ENCODE results near the gene GBF1. TPM values are rescaled to one million over a fixed set of nuclear protein-coding genes. Genes with fewer than 3 reads are reported as not detected.

GBF1 gene
- total and polyA plus RNA-seq, 10 donors, result 5.8 to 42.1 (median 38.6) TPM

DNA sequence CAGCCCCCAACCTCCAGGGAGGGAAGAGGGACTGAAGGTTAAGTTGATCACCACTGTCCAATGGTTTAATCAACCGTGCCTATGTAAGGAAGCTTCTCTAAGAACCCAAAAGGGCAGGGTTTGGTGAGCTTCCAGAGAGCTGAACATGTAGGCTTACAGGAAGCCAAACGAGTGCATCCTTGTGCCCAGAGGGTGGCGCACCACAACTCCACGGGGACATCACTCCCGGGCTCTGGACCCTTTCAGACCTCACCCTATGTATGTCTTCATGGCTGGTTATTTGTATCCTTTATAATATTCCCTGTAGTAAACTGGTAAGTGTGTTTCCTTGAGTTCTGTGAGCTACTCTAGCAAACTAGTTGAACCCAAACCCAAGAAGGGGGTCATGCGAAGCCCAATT, 138.7 kb downstream of the GBF1 start:
- WGBS, 5 donors, result 52 to 65% (median 63%) methylated on average over 6 of the region's 6 CpGs
- peaks cover 3 to 48% (median 39%) of the 10 kb centered on the region in 6 donors for H3K36me3 ChIP-seq
- peaks cover 2 to 15% (median 7%) of the 10 kb centered on the region in 6 donors for H3K4me1 ChIP-seq
- TF ChIP-seq, protein P1, sequence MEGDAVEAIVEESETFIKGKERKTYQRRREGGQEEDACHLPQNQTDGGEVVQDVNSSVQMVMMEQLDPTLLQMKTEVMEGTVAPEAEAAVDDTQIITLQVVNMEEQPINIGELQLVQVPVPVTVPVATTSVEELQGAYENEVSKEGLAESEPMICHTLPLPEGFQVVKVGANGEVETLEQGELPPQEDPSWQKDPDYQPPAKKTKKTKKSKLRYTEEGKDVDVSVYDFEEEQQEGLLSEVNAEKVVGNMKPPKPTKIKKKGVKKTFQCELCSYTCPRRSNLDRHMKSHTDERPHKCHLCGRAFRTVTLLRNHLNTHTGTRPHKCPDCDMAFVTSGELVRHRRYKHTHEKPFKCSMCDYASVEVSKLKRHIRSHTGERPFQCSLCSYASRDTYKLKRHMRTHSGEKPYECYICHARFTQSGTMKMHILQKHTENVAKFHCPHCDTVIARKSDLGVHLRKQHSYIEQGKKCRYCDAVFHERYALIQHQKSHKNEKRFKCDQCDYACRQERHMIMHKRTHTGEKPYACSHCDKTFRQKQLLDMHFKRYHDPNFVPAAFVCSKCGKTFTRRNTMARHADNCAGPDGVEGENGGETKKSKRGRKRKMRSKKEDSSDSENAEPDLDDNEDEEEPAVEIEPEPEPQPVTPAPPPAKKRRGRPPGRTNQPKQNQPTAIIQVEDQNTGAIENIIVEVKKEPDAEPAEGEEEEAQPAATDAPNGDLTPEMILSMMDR (IDR thresholded peaks at IDR 0.05 in 8 of 11, conservative IDR thresholded peaks at IDR 0.05 in 3 of 11), result peak in 2 of 11 experiments; percentile 9 to 22
- TF ChIP-seq POLR2AphosphoS5 (IDR thresholded peaks at IDR 0.05) (no peak), POLR2A (IDR thresholded peaks at IDR 0.05) (no peak)
- no peaks in the 10 kb centered on the region for H3K27me3 ChIP-seq (replicated peaks in 1 of 7)
- intact Hi-C loops (cut with DNase I; ENCODE audit: low total_unique reads), result no loop called here
- no peak overlapping the region for H3K27ac ChIP-seq
- H3K9me3 ChIP-seq, result no peaks in the 10 kb centered on the region
- no peak overlapping the region for H3K4me3 ChIP-seq
- DNase-seq, result peak; percentile 10

DNA sequence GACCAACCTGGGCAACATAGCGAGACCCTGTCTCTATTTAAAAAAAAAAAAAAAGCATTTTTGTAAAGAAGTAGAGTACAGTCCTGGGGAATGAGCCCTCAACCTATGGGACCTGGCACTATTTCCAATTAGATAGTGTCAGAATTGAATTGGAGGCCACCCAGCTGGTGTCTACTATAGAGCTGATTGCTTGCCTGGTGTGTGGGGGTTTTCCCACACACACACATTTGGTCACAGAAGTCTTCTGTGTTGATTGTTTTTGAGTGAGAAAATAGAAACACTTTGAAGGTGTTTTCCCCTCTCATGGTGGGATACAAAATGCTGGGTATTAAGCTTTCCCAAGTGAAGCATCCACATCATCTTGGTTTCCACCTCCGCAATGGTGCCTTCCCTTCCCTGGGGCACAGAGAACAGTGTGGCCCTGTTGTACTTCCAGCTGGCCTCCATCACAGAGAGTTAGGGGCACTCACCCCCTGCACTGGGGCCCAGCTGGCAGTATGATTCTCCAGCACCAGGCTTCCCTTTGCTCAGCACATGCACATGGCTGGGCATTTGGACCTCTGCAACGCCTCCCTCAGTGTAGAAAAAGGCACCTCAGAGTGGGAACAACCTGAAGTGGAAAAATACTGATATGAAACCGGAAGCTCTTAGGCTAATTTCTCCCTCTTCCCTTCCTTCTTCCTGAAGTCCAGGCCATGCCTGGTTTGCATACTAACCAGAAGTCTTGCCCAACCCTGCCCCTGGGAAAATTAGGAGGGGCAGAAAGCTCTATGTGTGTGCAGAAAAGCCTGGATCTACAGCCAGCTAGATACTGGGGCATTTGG, 139.5 kb downstream of the GBF1 start:
- no peak for TF ChIP-seq POLR2A (IDR thresholded peaks at IDR 0.05)
- Histone ChIP-seq H3K27me3 (replicated peaks in 1 of 7) (no peaks in the 10 kb centered on the region), H3K36me3 (peaks cover 3 to 40% (median 32%) of the 10 kb centered on the region in 6 donors), H3K4me1 (peaks cover 2 to 15% (median 7%) of the 10 kb centered on the region in 6 donors), H3K27ac (peak overlapping the region in 2 of 8 donors; percentile 16 to 48), H3K4me3 (no peak overlapping the region), H3K9me3 (no peaks in the 10 kb centered on the region)
- intact Hi-C loops (cut with DNase I; ENCODE audit: low total_unique reads), result no loop called here
- WGBS, 5 donors, result 62 to 76% (median 68%) methylated on average over 4 of the region's 4 CpGs
- peak; percentile 28 for DNase-seq

DNA sequence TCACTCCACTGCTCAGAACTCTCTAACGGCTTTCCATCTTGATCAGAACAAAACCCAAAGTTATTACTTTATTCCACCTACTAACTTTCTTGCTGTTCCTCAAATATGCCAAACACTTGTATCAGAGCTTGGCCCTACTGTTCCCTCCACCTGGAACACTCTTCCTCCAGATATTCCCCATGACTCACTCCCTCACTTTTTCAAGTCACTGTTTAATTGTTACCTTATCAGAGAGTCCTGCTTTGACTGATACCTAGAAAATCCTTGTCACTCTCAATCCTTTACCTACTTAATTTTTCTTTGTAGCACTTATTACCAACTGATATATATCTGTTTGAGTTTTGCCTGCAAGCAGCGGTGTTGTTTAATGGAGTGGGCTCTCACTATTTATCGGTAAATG, 144.6 kb downstream of the GBF1 start:
- no peak for DNase-seq
- Histone ChIP-seq H3K9me3 (no peaks in the 10 kb centered on the region), H3K36me3 (no peaks in the 10 kb centered on the region), H3K27ac (no peak overlapping the region), H3K4me3 (no peak overlapping the region), H3K27me3 (replicated peaks in 1 of 7) (no peaks in the 10 kb centered on the region), H3K4me1 (peaks cover 7 to 32% (median 14%) of the 10 kb centered on the region in 6 donors)
- TF ChIP-seq, protein P1 (IDR thresholded peaks at IDR 0.05 in 8 of 11, conservative IDR thresholded peaks at IDR 0.05 in 3 of 11), result no peak
- TF ChIP-seq POLR2AphosphoS5 (IDR thresholded peaks at IDR 0.05) (no peak), POLR2A (IDR thresholded peaks at IDR 0.05) (no peak)
- 89 to 99% (median 94%) methylated on average over 3 of the region's 3 CpGs for WGBS, 5 donors
- intact Hi-C loops (cut with DNase I; ENCODE audit: low total_unique reads), result loop anchor here (10.0 kb wide), 2 partner anchors 85 to 195 kb away; no protein-coding TSS in a partner anchor

DNA sequence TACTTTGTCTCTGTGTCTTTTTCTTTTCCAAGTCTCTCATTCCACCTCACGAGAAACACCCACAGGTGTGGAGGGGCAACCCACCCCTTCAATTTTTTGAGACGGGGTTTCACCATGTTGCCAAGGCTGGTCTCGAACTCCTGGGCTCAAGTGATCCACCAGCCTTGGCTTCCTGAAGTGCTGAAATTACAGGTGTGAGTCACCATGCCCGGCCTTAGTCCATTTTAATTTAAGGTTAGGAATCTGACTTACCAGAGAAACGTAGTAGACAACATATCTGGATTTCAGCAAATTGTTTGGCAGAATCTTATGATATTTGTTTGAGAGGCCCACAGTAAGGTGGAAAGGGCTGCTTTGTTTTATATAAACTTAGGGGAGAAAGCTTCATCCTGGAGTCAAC, 147.0 kb downstream of the GBF1 start:
- H3K27me3 ChIP-seq (replicated peaks in 1 of 7), result no peaks in the 10 kb centered on the region
- H3K9me3 ChIP-seq, result no peaks in the 10 kb centered on the region
- peaks cover 0 to 11% (median 9%) of the 10 kb centered on the region in 6 donors for H3K36me3 ChIP-seq
- TF ChIP-seq, protein P1 (IDR thresholded peaks at IDR 0.05 in 8 of 11, conservative IDR thresholded peaks at IDR 0.05 in 3 of 11), result no peak
- TF ChIP-seq POLR2A (IDR thresholded peaks at IDR 0.05) (no peak), POLR2AphosphoS5 (IDR thresholded peaks at IDR 0.05) (no peak)
- H3K27ac ChIP-seq, result no peak overlapping the region
- 88 to 97% (median 94%) methylated on average over 5 of the region's 5 CpGs for WGBS, 5 donors
- no peak overlapping the region for H3K4me3 ChIP-seq
- intact Hi-C loops (cut with DNase I; ENCODE audit: low total_unique reads), result loop anchor here (10.0 kb wide), 2 partner anchors 82 to 192 kb away; no protein-coding TSS in a partner anchor
- peaks cover 17 to 45% (median 26%) of the 10 kb centered on the region in 6 donors for H3K4me1 ChIP-seq
- peak; percentile 10 for DNase-seq

Data from spleen (tissue), 11 donors.